ENCODE measurements around the gene KCNJ9.
"Not testable (repeated sequence)": the region's sequence is repeated elsewhere in the genome, so short reads cannot be mapped to it uniquely, and the experiment has no call there.

Gene KCNJ9

DNA sequence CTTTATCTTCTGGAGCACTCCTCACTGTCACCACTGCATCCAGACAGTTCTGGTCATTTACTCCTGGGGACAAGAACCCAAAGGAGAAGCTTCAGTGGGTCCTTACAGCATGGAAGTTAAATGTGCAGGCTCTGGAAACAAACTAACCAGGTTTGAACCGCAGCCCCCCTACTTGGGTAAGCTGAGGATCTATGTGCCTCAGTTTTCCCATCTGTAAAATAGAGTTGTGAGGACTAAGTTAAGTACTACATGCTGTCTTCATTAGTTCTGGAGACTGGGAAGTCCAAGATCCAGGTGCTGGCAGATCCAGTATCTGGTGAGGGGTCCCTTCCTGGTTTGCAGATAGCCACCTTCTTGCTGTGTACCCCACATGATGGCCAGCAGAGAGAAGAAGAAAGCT is 26.2 kb downstream of the KCNJ9 start:
- H3F3A ChIP-seq (ENCODE audit: low read depth) = no peaks in the 10 kb centered on the region
- H3K27me3 ChIP-seq (ENCODE audit: insufficient read depth, low read length, poor library complexity, severe bottlenecking) = no peaks in the 10 kb centered on the region
- no peak overlapping the region for H3K4me3 ChIP-seq (ENCODE audit: low read length, poor library complexity, severe bottlenecking)
- no peak overlapping the region for H3K4me2 ChIP-seq (ENCODE audit: low read depth, low read length, poor library complexity, severe bottlenecking)
- no peak overlapping the region for H3K9ac ChIP-seq (ENCODE audit: low read depth, low read length, poor library complexity, severe bottlenecking)
- H3K9me2 ChIP-seq (replicated peaks; ENCODE audit: low read depth, low read length) = no peaks in the 10 kb centered on the region
- no peaks in the 10 kb centered on the region for H3K36me3 ChIP-seq (ENCODE audit: insufficient read depth, low read length)
- peaks cover 8% of the 10 kb centered on the region for H3K4me1 ChIP-seq (ENCODE audit: insufficient read depth, low read length, poor library complexity, severe bottlenecking)
- no peaks in the 10 kb centered on the region for H4K20me1 ChIP-seq (ENCODE audit: insufficient read depth, low read length, poor library complexity, severe bottlenecking)
- no peaks in the 10 kb centered on the region for H3K9me3 ChIP-seq (ENCODE audit: insufficient read depth, low read depth, low read length)
- no peaks in the 10 kb centered on the region for H3K79me2 ChIP-seq (ENCODE audit: insufficient read depth, low read length)
- no peak overlapping the region for H2AFZ ChIP-seq (ENCODE audit: low read length)
- TF ChIP-seq EZH2phosphoT487 (IDR thresholded peaks at IDR 0.05; ENCODE audit: borderline replicate concordance) = no peak
- TF ChIP-seq, protein P1, sequence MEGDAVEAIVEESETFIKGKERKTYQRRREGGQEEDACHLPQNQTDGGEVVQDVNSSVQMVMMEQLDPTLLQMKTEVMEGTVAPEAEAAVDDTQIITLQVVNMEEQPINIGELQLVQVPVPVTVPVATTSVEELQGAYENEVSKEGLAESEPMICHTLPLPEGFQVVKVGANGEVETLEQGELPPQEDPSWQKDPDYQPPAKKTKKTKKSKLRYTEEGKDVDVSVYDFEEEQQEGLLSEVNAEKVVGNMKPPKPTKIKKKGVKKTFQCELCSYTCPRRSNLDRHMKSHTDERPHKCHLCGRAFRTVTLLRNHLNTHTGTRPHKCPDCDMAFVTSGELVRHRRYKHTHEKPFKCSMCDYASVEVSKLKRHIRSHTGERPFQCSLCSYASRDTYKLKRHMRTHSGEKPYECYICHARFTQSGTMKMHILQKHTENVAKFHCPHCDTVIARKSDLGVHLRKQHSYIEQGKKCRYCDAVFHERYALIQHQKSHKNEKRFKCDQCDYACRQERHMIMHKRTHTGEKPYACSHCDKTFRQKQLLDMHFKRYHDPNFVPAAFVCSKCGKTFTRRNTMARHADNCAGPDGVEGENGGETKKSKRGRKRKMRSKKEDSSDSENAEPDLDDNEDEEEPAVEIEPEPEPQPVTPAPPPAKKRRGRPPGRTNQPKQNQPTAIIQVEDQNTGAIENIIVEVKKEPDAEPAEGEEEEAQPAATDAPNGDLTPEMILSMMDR (conservative IDR thresholded peaks at IDR 0.05; ENCODE audit: low read length) = no peak

DNA sequence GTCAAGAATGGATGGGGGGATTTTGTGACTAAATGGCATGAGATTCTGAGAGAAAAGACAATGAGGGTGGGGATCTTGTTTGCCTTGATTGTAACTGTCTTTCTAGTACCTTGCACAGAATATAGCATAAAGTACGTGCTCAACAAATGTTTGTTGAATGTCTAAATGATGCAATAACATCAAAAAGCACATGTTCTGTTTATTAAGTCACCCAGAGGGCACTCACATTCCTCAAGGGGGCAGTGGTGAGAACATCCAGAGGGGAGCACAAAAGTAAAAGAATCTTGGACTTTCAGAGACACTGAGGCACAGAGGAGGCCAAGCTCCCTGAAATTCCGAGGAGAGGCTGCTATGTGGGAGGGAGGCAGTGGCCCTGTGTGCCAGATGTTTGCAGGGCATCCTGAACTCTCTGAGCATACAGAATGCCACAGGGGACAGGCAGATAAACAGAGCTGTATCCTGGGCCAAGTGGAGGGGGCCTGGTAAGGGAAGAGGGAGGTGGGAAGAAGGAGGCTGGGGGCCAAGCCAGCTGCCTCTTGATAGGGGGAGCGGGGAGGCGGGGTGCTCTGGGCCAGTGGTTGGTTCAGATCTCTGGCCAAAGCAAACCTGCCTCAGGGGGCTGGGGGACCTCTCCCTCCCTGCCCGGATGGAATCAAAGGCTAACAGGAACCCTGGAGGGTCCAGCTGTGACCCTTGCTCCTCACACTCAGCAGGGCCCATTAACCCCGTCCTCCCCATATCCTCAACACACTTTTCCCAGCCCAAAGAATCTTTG is 27.7 kb downstream of the KCNJ9 start:
- Histone ChIP-seq H3K27me3 (ENCODE audit: insufficient read depth, low read length, poor library complexity, severe bottlenecking) (no peaks in the 10 kb centered on the region), H3K4me2 (ENCODE audit: low read depth, low read length, poor library complexity, severe bottlenecking) (no peak overlapping the region), H3K4me3 (ENCODE audit: low read length, poor library complexity, severe bottlenecking) (no peak overlapping the region), H3K36me3 (ENCODE audit: insufficient read depth, low read length) (no peaks in the 10 kb centered on the region), H2AFZ (ENCODE audit: low read length) (peak overlapping the region; percentile 21), H3K79me2 (ENCODE audit: insufficient read depth, low read length) (no peaks in the 10 kb centered on the region), H3K4me1 (ENCODE audit: insufficient read depth, low read length, poor library complexity, severe bottlenecking) (no peaks in the 10 kb centered on the region), H3K9me3 (ENCODE audit: insufficient read depth, low read depth, low read length) (no peaks in the 10 kb centered on the region), H3F3A (ENCODE audit: low read depth) (no peaks in the 10 kb centered on the region), H3K9ac (ENCODE audit: low read depth, low read length, poor library complexity, severe bottlenecking) (no peak overlapping the region), H4K20me1 (ENCODE audit: insufficient read depth, low read length, poor library complexity, severe bottlenecking) (no peaks in the 10 kb centered on the region), H3K9me2 (replicated peaks; ENCODE audit: low read depth, low read length) (no peaks in the 10 kb centered on the region)
- no peak for TF ChIP-seq EZH2phosphoT487 (IDR thresholded peaks at IDR 0.05; ENCODE audit: borderline replicate concordance)
- TF ChIP-seq, protein P1 (conservative IDR thresholded peaks at IDR 0.05; ENCODE audit: low read length) = peak; percentile 77

DNA sequence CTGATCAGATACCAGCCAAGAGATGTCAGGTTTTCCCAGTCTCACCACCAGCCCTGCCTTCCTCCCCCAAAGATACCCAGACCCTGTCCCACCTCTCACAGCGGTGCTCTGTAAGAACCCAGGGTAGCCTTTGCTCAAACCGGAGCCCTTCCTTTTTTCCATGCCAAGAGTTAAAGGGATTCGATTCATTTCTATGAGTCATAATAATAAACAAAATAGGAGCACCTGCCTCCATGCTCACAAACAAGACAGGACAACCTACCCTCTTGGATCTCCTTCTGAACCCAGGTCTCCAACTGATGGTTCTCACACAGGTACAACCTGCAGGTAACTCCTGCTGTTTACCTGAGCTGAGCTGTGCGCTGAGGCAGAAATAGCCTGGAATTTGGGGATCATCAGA is 28.3 kb downstream of the KCNJ9 start:
- no peak overlapping the region for H2AFZ ChIP-seq (ENCODE audit: low read length)
- TF ChIP-seq, protein P1 (conservative IDR thresholded peaks at IDR 0.05; ENCODE audit: low read length) = no peak
- no peak for TF ChIP-seq EZH2phosphoT487 (IDR thresholded peaks at IDR 0.05; ENCODE audit: borderline replicate concordance)
- no peak overlapping the region for H3K4me2 ChIP-seq (ENCODE audit: low read depth, low read length, poor library complexity, severe bottlenecking)

DNA sequence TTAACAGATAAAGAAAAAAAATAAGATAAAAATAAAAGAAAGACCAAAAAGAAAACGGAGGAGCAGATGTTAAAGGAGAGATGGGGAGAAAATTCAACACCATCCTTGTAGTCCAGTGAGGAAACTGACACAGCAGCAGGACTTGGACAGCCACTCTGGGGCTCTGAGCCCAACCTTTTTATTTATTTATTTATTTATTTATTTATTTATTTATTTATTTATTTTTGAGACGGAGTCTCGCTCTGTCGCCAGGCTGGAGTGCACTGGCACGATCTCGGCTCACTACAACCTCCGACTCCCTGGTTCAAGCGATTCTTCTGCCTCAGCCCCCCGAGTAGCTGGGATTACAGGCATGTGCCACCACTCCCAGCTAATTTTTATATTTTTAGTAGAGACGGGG is 30.1 kb downstream of the KCNJ9 start:
- not testable (repeated sequence) for H3K4me2 ChIP-seq (ENCODE audit: low read depth, low read length, poor library complexity, severe bottlenecking); H3K79me2 ChIP-seq (ENCODE audit: insufficient read depth, low read length); H3K9ac ChIP-seq (ENCODE audit: low read depth, low read length, poor library complexity, severe bottlenecking); H3F3A ChIP-seq (ENCODE audit: low read depth); H2AFZ ChIP-seq (ENCODE audit: low read length); H4K20me1 ChIP-seq (ENCODE audit: insufficient read depth, low read length, poor library complexity, severe bottlenecking); H3K9me3 ChIP-seq (ENCODE audit: insufficient read depth, low read depth, low read length); H3K36me3 ChIP-seq (ENCODE audit: insufficient read depth, low read length); H3K4me3 ChIP-seq (ENCODE audit: low read length, poor library complexity, severe bottlenecking); H3K9me2 ChIP-seq (replicated peaks; ENCODE audit: low read depth, low read length); H3K4me1 ChIP-seq (ENCODE audit: insufficient read depth, low read length, poor library complexity, severe bottlenecking); H3K27me3 ChIP-seq (ENCODE audit: insufficient read depth, low read length, poor library complexity, severe bottlenecking)

More for the DNA sequence above, 28.3 kb downstream of the KCNJ9 start:
- Histone ChIP-seq H3K9me2 (replicated peaks; ENCODE audit: low read depth, low read length) (no peaks in the 10 kb centered on the region), H3K27me3 (ENCODE audit: insufficient read depth, low read length, poor library complexity, severe bottlenecking) (no peaks in the 10 kb centered on the region), H3K9me3 (ENCODE audit: insufficient read depth, low read depth, low read length) (no peaks in the 10 kb centered on the region), H3K36me3 (ENCODE audit: insufficient read depth, low read length) (no peaks in the 10 kb centered on the region), H3F3A (ENCODE audit: low read depth) (no peaks in the 10 kb centered on the region), H3K79me2 (ENCODE audit: insufficient read depth, low read length) (no peaks in the 10 kb centered on the region), H3K4me1 (ENCODE audit: insufficient read depth, low read length, poor library complexity, severe bottlenecking) (no peaks in the 10 kb centered on the region), H4K20me1 (ENCODE audit: insufficient read depth, low read length, poor library complexity, severe bottlenecking) (no peaks in the 10 kb centered on the region), H3K9ac (ENCODE audit: low read depth, low read length, poor library complexity, severe bottlenecking) (no peak overlapping the region), H3K4me3 (ENCODE audit: low read length, poor library complexity, severe bottlenecking) (no peak overlapping the region)
